ENCODE measurements around the gene NDUFV2. TPM values are rescaled to one million over a fixed set of nuclear protein-coding genes. Genes with fewer than 3 reads are reported as not detected.

Gene NDUFV2
- total RNA-seq, 1 experiment from 2014 or later = 194 TPM

DNA sequence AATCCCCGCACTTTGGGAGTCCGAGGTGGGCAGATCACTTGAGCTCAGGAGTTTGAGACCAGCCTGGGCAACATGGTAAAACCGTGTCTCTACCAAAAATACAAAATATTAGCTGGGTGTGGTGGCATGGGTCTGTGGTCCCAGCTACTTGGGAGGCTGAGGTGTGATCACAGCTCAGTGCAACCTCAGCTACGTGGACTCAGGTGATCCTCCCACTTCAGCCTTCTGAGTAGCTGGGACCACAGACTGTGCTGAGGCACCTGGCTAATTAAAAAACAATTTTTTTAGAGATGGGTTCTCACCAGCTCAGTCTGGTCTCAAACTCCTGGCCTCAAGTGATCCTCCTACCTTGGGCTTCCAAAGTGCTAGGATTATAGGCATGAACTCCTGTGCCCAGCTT is 57.5 kb downstream of the NDUFV2 start:
- H3K4me2 ChIP-seq (ENCODE audit: low read length) = no peak overlapping the region
- no peaks in the 10 kb centered on the region for H3K36me3 ChIP-seq (ENCODE audit: control insufficient read depth in 1 of 2, insufficient read depth in 2 of 2, low read length in 2 of 2)
- no peak overlapping the region for H2AFZ ChIP-seq (ENCODE audit: low read depth, low read length, poor library complexity, severe bottlenecking)
- H3K9me2 ChIP-seq (ENCODE audit: insufficient read depth) = no peaks in the 10 kb centered on the region
- BruUV-seq (replicated peaks) = no TSS peak
- TF ChIP-seq CEBPB (IDR thresholded peaks at IDR 0.05; ENCODE audit: low read depth) (no peak), SRF (IDR thresholded peaks at IDR 0.05; ENCODE audit: low read depth) (no peak), EZH2phosphoT487 (IDR thresholded peaks at IDR 0.05; ENCODE audit: borderline replicate concordance) (no peak), SP1 (IDR thresholded peaks at IDR 0.05; ENCODE audit: low read depth) (no peak), TCF7L2 (IDR thresholded peaks at IDR 0.05; ENCODE audit: borderline replicate concordance, extremely low read depth, insufficient read depth, insufficient read length) (no peak), FOSL1 (IDR thresholded peaks at IDR 0.05; ENCODE audit: low read depth) (no peak), EZH2 (IDR thresholded peaks at IDR 0.05) (no peak), CBX3 (IDR thresholded peaks at IDR 0.05; ENCODE audit: low read depth) (no peak), EGR1 (IDR thresholded peaks at IDR 0.05; ENCODE audit: low read depth) (no peak), ELF1 (IDR thresholded peaks at IDR 0.05; ENCODE audit: borderline replicate concordance, low read depth) (no peak), ZNF274 (IDR thresholded peaks at IDR 0.05; ENCODE audit: low read depth, low read length) (no peak), SIN3A (IDR thresholded peaks at IDR 0.05; ENCODE audit: low read depth) (no peak)
- TF ChIP-seq, protein P1, sequence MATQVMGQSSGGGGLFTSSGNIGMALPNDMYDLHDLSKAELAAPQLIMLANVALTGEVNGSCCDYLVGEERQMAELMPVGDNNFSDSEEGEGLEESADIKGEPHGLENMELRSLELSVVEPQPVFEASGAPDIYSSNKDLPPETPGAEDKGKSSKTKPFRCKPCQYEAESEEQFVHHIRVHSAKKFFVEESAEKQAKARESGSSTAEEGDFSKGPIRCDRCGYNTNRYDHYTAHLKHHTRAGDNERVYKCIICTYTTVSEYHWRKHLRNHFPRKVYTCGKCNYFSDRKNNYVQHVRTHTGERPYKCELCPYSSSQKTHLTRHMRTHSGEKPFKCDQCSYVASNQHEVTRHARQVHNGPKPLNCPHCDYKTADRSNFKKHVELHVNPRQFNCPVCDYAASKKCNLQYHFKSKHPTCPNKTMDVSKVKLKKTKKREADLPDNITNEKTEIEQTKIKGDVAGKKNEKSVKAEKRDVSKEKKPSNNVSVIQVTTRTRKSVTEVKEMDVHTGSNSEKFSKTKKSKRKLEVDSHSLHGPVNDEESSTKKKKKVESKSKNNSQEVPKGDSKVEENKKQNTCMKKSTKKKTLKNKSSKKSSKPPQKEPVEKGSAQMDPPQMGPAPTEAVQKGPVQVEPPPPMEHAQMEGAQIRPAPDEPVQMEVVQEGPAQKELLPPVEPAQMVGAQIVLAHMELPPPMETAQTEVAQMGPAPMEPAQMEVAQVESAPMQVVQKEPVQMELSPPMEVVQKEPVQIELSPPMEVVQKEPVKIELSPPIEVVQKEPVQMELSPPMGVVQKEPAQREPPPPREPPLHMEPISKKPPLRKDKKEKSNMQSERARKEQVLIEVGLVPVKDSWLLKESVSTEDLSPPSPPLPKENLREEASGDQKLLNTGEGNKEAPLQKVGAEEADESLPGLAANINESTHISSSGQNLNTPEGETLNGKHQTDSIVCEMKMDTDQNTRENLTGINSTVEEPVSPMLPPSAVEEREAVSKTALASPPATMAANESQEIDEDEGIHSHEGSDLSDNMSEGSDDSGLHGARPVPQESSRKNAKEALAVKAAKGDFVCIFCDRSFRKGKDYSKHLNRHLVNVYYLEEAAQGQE (IDR thresholded peaks at IDR 0.05; ENCODE audit: low read depth) = no peak
- TF ChIP-seq, protein P2, sequence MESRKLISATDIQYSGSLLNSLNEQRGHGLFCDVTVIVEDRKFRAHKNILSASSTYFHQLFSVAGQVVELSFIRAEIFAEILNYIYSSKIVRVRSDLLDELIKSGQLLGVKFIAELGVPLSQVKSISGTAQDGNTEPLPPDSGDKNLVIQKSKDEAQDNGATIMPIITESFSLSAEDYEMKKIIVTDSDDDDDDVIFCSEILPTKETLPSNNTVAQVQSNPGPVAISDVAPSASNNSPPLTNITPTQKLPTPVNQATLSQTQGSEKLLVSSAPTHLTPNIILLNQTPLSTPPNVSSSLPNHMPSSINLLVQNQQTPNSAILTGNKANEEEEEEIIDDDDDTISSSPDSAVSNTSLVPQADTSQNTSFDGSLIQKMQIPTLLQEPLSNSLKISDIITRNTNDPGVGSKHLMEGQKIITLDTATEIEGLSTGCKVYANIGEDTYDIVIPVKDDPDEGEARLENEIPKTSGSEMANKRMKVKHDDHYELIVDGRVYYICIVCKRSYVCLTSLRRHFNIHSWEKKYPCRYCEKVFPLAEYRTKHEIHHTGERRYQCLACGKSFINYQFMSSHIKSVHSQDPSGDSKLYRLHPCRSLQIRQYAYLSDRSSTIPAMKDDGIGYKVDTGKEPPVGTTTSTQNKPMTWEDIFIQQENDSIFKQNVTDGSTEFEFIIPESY (IDR thresholded peaks at IDR 0.05; ENCODE audit: extremely low read depth, insufficient replicate concordance, low read length) = no peak
- TF ChIP-seq, protein P3, sequence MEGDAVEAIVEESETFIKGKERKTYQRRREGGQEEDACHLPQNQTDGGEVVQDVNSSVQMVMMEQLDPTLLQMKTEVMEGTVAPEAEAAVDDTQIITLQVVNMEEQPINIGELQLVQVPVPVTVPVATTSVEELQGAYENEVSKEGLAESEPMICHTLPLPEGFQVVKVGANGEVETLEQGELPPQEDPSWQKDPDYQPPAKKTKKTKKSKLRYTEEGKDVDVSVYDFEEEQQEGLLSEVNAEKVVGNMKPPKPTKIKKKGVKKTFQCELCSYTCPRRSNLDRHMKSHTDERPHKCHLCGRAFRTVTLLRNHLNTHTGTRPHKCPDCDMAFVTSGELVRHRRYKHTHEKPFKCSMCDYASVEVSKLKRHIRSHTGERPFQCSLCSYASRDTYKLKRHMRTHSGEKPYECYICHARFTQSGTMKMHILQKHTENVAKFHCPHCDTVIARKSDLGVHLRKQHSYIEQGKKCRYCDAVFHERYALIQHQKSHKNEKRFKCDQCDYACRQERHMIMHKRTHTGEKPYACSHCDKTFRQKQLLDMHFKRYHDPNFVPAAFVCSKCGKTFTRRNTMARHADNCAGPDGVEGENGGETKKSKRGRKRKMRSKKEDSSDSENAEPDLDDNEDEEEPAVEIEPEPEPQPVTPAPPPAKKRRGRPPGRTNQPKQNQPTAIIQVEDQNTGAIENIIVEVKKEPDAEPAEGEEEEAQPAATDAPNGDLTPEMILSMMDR (IDR thresholded peaks at IDR 0.05 in 2 of 3, conservative IDR thresholded peaks at IDR 0.05 in 1 of 3; ENCODE audit: borderline replicate concordance in 1 of 3, insufficient read depth in 1 of 3, low read depth in 2 of 3, low read length in 2 of 3) = no peak
- TF ChIP-seq, protein P4, sequence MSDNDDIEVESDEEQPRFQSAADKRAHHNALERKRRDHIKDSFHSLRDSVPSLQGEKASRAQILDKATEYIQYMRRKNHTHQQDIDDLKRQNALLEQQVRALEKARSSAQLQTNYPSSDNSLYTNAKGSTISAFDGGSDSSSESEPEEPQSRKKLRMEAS (IDR thresholded peaks at IDR 0.05) = no peak
- TF ChIP-seq, protein P5, sequence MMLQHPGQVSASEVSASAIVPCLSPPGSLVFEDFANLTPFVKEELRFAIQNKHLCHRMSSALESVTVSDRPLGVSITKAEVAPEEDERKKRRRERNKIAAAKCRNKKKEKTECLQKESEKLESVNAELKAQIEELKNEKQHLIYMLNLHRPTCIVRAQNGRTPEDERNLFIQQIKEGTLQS (IDR thresholded peaks at IDR 0.05) = no peak
- ATAC-seq (no peak), DNase-seq (ENCODE audit: low read depth, low spot score) (no peak)
- peaks cover 44% of the 10 kb centered on the region; the same call in 1 of the 2 replicates for H3K79me2 ChIP-seq (ENCODE audit: insufficient read depth, low read length)
- intact Hi-C loops (cut with micrococcal nuclease) = no loop called here
- H3K27me3 ChIP-seq (ENCODE audit: insufficient read depth, low read length) = no peaks in the 10 kb centered on the region
- no peaks in the 10 kb centered on the region for H3K4me1 ChIP-seq (ENCODE audit: control insufficient read depth in 1 of 2, insufficient read depth in 2 of 2, low read length in 2 of 2)
- ChIA-PET POLR2A (no interaction called here), CTCF (interaction anchor here (1.2 kb wide), 1 partner anchor 172 kb away, joined by 3 read pairs; no protein-coding TSS in a partner anchor), RAD21 (ENCODE audit: low non-redundant PET in 1 of 2, low total read pairs in 2 of 2, uncharacterized antibody in 2 of 2, unreplicated experiment in 2 of 2) (no interaction called here)
- no peaks in the 10 kb centered on the region for H4K20me1 ChIP-seq (ENCODE audit: insufficient read depth)
- no peak overlapping the region for H3K9ac ChIP-seq (ENCODE audit: low read length)
- H3K27ac ChIP-seq (ENCODE audit: low read depth, low read length) = no peak overlapping the region
- H3K9me3 ChIP-seq (ENCODE audit: control insufficient read depth in 1 of 2, insufficient read depth in 1 of 2, low read depth in 1 of 2, low read length in 2 of 2) = no peaks in the 10 kb centered on the region; a peak in 1 of 4 replicates
- no peak overlapping the region for H3K4me3 ChIP-seq (replicated peaks in 1 of 2; ENCODE audit: low read depth in 1 of 2, low read length in 2 of 2)
